ENCODE measurements around the gene RPS28. TPM values are rescaled to one million over a fixed set of nuclear protein-coding genes. Genes with fewer than 3 reads are reported as not detected.
"Not testable (repeated sequence)": the region's sequence is repeated elsewhere in the genome, so short reads cannot be mapped to it uniquely, and the experiment has no call there.

RPS28 gene
- total RNA-seq, 2 experiments from 2014 or later = 1,994 to 2,316 TPM

- Mint-ChIP-seq H3K36me3 (ENCODE audit: low read depth) (no peaks in the 10 kb centered on the region), H3K27me3 (peaks cover 25% of the 10 kb centered on the region), H3K9me3 (ENCODE audit: low read depth) (no peaks in the 10 kb centered on the region), H3K4me3 (no peak overlapping the region), H3K27ac (no peak overlapping the region), H3K4me1 (peaks cover 8% of the 10 kb centered on the region)
- ATAC-seq (peak; percentile 70), DNase-seq (peak; percentile 61)
- intact Hi-C loops (cut with DNase I, micrococcal nuclease) = no loop called here
- POLR2A ChIA-PET = interaction anchor here (0.9 kb wide), 1 partner anchor 391 kb away, joined by 3 read pairs; the partner anchor contains the start of gene TIMM44
- CTCF ChIA-PET = interaction anchor here (0.5 to 3.3 kb wide), 14 partner anchors 9 to 591 kb away, joined by 3 to 20 read pairs (median 4); partner anchors contain the start of genes ANGPTL4, KANK3 and RPS28
Observed at GRCh38 chr19:8334458-8335342, 13.4 kb downstream of the RPS28 start.

DNA sequence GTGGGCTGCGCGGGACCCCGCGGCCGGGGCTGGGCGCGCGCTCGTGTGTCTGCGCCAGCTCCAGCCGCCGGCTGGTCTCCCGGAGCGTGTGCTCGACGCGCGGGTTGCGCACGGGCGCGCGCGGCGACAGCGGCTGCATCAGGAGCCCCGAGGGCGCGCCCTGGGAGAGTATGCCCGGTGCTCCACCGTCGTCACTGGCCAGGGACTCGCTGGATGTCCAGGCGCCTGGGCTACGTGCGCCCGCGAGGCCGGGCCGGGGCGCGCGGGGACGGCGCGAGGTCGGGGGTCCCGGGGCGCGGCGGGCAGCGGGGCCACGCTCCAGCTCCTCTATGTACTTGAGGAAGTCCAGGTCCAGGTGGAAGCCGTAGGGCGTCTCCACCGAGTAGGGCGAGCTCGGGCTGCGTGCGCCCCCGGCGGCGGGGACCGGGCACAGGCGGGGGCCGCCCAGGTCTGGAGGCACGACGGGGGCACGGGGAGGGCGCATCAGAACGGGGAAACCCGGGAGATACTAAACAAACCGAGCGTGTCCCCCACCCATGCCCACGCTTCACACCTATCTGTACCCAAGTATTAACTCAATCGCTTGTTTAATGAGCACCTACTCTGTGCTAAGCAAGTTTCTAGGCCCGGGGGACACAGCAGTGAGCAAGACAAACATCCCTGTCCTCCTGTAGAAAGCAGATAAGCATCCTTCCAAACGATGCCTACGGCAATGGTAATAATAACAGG, 14.2 kb downstream of the RPS28 start:
- intact Hi-C loops (cut with DNase I, micrococcal nuclease) = no loop called here
- ChIA-PET POLR2A (no interaction called here), CTCF (interaction anchor here (0.7 to 3.3 kb wide), 11 partner anchors 8 to 306 kb away, joined by 3 to 20 read pairs (median 4); partner anchors contain the start of genes KANK3 and RPS28)
- H3K27ac Mint-ChIP-seq = no peak overlapping the region
- H3K9me3 Mint-ChIP-seq (ENCODE audit: low read depth) = no peaks in the 10 kb centered on the region
- H3K36me3 Mint-ChIP-seq (ENCODE audit: low read depth) = no peaks in the 10 kb centered on the region
- peak overlapping the region; percentile 50 for H3K4me3 Mint-ChIP-seq
- DNase-seq (peak; percentile 60), ATAC-seq (peak; percentile 66)
- peaks cover 8% of the 10 kb centered on the region for H3K4me1 Mint-ChIP-seq
- peaks cover 27% of the 10 kb centered on the region for H3K27me3 Mint-ChIP-seq

GRCh38 chr19:8336072-8336569, 14.8 kb downstream of the RPS28 start:
- DNase-seq (peak; percentile 37), ATAC-seq (no peak)
- Mint-ChIP-seq H3K9me3 (ENCODE audit: low read depth) (no peaks in the 10 kb centered on the region), H3K36me3 (ENCODE audit: low read depth) (no peaks in the 10 kb centered on the region), H3K27ac (no peak overlapping the region), H3K27me3 (peaks cover 29% of the 10 kb centered on the region), H3K4me3 (peak overlapping the region; percentile 50), H3K4me1 (peaks cover 8% of the 10 kb centered on the region)
- ChIA-PET POLR2A (no interaction called here), CTCF (interaction anchor here (0.7 to 3.3 kb wide), 7 partner anchors 9 to 306 kb away, joined by 3 to 20 read pairs (median 5); partner anchors contain the start of gene RPS28)
- intact Hi-C loops (cut with DNase I, micrococcal nuclease) = no loop called here

- Mint-ChIP-seq H3K27ac (no peak overlapping the region), H3K36me3 (ENCODE audit: low read depth) (no peaks in the 10 kb centered on the region), H3K4me3 (no peak overlapping the region), H3K27me3 (peaks cover 29% of the 10 kb centered on the region), H3K4me1 (peaks cover 8% of the 10 kb centered on the region), H3K9me3 (ENCODE audit: low read depth) (no peaks in the 10 kb centered on the region)
- DNase-seq (no peak), ATAC-seq (no peak)
- ChIA-PET POLR2A (no interaction called here), CTCF (interaction anchor here (1.0 to 3.3 kb wide), 2 partner anchors 13 to 18 kb away, joined by 5 to 20 read pairs; partner anchors contain the start of gene RPS28)
- intact Hi-C loops (cut with DNase I, micrococcal nuclease) = no loop called here
Observed at GRCh38 chr19:8336660-8337059, 15.4 kb downstream of the RPS28 start.

DNA sequence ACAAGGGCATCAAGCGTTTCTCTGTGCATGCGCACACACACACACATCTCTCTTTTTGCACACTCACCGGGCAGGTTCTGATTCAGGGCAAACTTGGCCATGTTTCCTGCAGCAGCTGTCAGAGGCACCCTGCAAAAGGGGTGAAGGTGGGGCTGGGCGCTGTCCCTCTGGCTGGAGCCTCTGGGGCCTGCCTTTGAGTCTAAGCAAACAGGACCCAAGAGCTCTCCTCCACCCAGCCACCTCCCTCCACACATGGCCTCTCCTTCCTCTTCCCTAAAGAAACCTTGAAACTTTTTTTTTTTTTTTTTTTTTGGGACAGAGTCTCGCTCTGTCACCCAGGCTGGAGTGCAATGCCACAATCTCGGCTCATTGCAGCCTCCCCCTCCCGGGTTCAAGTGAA, 16.4 kb downstream of the RPS28 start:
- H3K27me3 Mint-ChIP-seq = peaks cover 29% of the 10 kb centered on the region
- DNase-seq = no peak
- no peak overlapping the region for H3K4me3 Mint-ChIP-seq
- H3K27ac Mint-ChIP-seq = no peak overlapping the region
- CTCF ChIA-PET = no interaction called here
- H3K9me3 Mint-ChIP-seq (ENCODE audit: low read depth) = no peaks in the 10 kb centered on the region
- no peaks in the 10 kb centered on the region for H3K36me3 Mint-ChIP-seq (ENCODE audit: low read depth)
- POLR2A ChIA-PET = no interaction called here
- no peak for ATAC-seq
- peaks cover 8% of the 10 kb centered on the region for H3K4me1 Mint-ChIP-seq
- intact Hi-C loops (cut with DNase I, micrococcal nuclease) = no loop called here

DNA sequence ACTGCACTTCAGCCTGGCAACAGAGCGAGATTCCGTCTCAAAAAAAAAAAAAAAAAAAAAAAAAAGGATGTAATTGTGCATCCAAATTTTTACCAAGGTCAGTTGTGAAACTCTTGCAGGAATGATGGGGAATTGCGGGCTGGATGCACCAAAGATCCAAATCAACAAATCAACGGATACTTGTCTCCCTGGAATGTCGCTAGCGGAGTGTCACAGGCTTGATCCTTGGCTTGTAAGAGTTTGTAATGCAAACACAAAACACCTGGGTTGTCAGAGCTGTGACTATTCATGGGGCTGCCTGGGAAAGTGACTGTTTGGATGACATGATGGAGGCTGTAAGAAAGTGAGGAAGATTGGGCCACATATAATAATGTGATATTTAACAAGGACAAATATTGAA, 17.5 kb downstream of the RPS28 start:
- Mint-ChIP-seq H3K4me1 (peaks cover 14% of the 10 kb centered on the region), H3K9me3 (ENCODE audit: low read depth) (no peaks in the 10 kb centered on the region), H3K4me3 (no peak overlapping the region), H3K36me3 (ENCODE audit: low read depth) (no peaks in the 10 kb centered on the region), H3K27ac (no peak overlapping the region), H3K27me3 (peaks cover 27% of the 10 kb centered on the region)
- ChIA-PET CTCF (interaction anchor here (1.9 kb wide), 1 partner anchor 15 kb away, joined by 8 read pairs; no protein-coding TSS in a partner anchor), POLR2A (no interaction called here)
- intact Hi-C loops (cut with DNase I, micrococcal nuclease) = no loop called here
- DNase-seq (no peak), ATAC-seq (no peak)

- H3K27ac Mint-ChIP-seq = no peak overlapping the region
Observed at GRCh38 chr19:8340341-8341096, 19.2 kb downstream of the RPS28 start.

DNA sequence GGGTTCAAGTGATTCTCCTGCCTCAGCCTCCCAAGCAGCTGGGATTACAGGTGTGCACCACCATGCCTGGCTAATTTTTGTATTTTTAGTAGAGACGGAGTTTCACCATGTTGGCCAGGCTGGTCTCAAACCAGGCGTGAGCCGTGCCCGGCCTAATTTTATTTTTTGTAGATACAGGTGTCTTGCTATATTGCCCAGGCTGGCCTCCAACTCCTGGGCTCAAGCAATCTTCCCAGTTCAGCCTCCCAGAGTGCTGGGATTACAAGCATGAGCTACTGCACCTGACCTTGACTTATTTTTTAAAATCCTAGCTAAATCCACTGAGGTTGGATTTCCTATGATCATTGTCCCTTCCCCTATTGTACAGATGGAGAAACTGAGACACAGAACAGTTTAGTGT, 20.2 kb downstream of the RPS28 start:
- H3K4me3 Mint-ChIP-seq; H3K4me1 Mint-ChIP-seq; ATAC-seq; H3K27ac Mint-ChIP-seq; H3K9me3 Mint-ChIP-seq (ENCODE audit: low read depth); POLR2A ChIA-PET; H3K36me3 Mint-ChIP-seq (ENCODE audit: low read depth); DNase-seq: not testable (repeated sequence)
- CTCF ChIA-PET = interaction anchor here (0.6 to 5.1 kb wide), 4 partner anchors 11 to 145 kb away, joined by 3 to 37 read pairs (median 5); no protein-coding TSS in a partner anchor
- intact Hi-C loops (cut with DNase I, micrococcal nuclease) = loop anchor here in 1 of 2 experiments (5.0 kb wide), 1 partner anchor 171 kb away; the partner anchor contains the start of gene ZNF414
- peaks cover 17% of the 10 kb centered on the region for H3K27me3 Mint-ChIP-seq

More at GRCh38 chr19:8340341-8341096, 19.2 kb downstream of the RPS28 start:
- no peak for DNase-seq
- no peak overlapping the region for H3K4me3 Mint-ChIP-seq
- intact Hi-C loops (cut with DNase I, micrococcal nuclease) = loop anchor here in 1 of 2 experiments (5.0 kb wide), 1 partner anchor 172 kb away; the partner anchor contains the start of gene ZNF414
- no peaks in the 10 kb centered on the region for H3K9me3 Mint-ChIP-seq (ENCODE audit: low read depth)
- no peak for ATAC-seq
- ChIA-PET CTCF (interaction anchor here (1.1 to 5.1 kb wide), 4 partner anchors 10 to 237 kb away, joined by 3 to 37 read pairs (median 7); no protein-coding TSS in a partner anchor), POLR2A (interaction anchor here (0.5 to 0.6 kb wide), 2 partner anchors 8 to 17 kb away, joined by 3 to 5 read pairs; no protein-coding TSS in a partner anchor)
- H3K36me3 Mint-ChIP-seq (ENCODE audit: low read depth) = no peaks in the 10 kb centered on the region
- peaks cover 11% of the 10 kb centered on the region for H3K4me1 Mint-ChIP-seq
- peaks cover 22% of the 10 kb centered on the region for H3K27me3 Mint-ChIP-seq

DNA sequence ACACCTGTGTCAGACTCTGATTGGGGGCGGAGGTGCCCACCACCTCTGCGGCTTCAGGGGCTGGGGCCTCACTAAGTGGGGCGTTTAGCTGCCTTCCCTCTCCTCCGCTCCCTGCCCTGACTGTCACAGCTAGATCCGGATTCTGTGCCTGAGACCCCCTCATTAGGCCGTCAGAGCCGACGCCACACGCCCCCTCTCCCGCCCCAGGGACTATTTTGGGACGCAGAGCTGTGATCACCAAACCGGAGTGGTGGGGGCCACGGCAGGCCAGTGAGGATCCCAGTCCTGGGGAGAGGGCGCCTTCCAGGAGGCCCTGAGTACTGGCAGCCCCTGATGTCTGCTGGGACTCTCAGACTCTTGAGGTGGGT, 21.0 kb downstream of the RPS28 start:
- ChIA-PET POLR2A (interaction anchor here (0.6 kb wide), 2 partner anchors 113 to 170 kb away, joined by 4 to 5 read pairs; no protein-coding TSS in a partner anchor), CTCF (interaction anchor here (5.1 kb wide), 1 partner anchor 12 kb away, joined by 37 read pairs; no protein-coding TSS in a partner anchor)
- ATAC-seq = no peak
- no peak overlapping the region for H3K4me3 Mint-ChIP-seq
- intact Hi-C loops (cut with DNase I, micrococcal nuclease) = loop anchor here in 1 of 2 experiments (5.0 kb wide), 1 partner anchor 170 kb away; the partner anchor contains the start of gene ZNF414
- no peaks in the 10 kb centered on the region for H3K36me3 Mint-ChIP-seq (ENCODE audit: low read depth)
- H3K27me3 Mint-ChIP-seq = peaks cover 16% of the 10 kb centered on the region
- H3K27ac Mint-ChIP-seq = no peak overlapping the region
- no peak for DNase-seq
- H3K4me1 Mint-ChIP-seq = peaks cover 6% of the 10 kb centered on the region
- no peaks in the 10 kb centered on the region for H3K9me3 Mint-ChIP-seq (ENCODE audit: low read depth)
